HL-60/S4 treated with phorbol 12-myristate 13-acetate at 8.2 ng/mL for 4 days and 3 days (cell line): ENCODE data around the gene RAB26.
"Not testable (repeated sequence)": the region's sequence is repeated elsewhere in the genome, so short reads cannot be mapped to it uniquely, and the experiment has no call there.

Experiments
- in situ Hi-C: fragments of 300-500 bp; cut with MboI; formaldehyde crosslinking; loops from 2 replicates; pipeline ENCODE4 v1.15.0; 2022; ENCODE audit warnings: low sequenced_read_pairs

Gene RAB26

GRCh38 chr16:2116428-2116827 is 32.0 kb upstream of the RAB26 start:
- in situ Hi-C loops: not testable (repeated sequence)

GRCh38 chr16:2117341-2117740 is 31.1 kb upstream of the RAB26 start:
- in situ Hi-C loops: not testable (repeated sequence)

GRCh38 chr16:2117960-2118722 is 30.3 kb upstream of the RAB26 start:
- in situ Hi-C loops: not testable (repeated sequence)

- in situ Hi-C loops: not testable (repeated sequence)
Observed at GRCh38 chr16:2121325-2121724, 27.1 kb upstream of the RAB26 start.

- in situ Hi-C loops: no loop called here
Observed at GRCh38 chr16:2121853-2122252, 26.6 kb upstream of the RAB26 start.

- in situ Hi-C loops: no loop called here
Observed at GRCh38 chr16:2122429-2122828, 26.0 kb upstream of the RAB26 start.

GRCh38 chr16:2122934-2123683 is 25.3 kb upstream of the RAB26 start:
- in situ Hi-C loops: not testable (repeated sequence)

GRCh38 chr16:2123706-2124376 is 24.6 kb upstream of the RAB26 start:
- in situ Hi-C loops: not testable (repeated sequence)

- in situ Hi-C loops: not testable (repeated sequence)
Observed at GRCh38 chr16:2124377-2124693, 24.1 kb upstream of the RAB26 start.

- in situ Hi-C loops: loop anchor here (25.0 kb wide), 2 partner anchors 112 to 113 kb away; partner anchors contain the start of genes DNASE1L2, NPW and ZNF598
Observed at GRCh38 chr16:2124694-2125444, 23.6 kb upstream of the RAB26 start.

GRCh38 chr16:2125609-2126008 is 22.8 kb upstream of the RAB26 start:
- in situ Hi-C loops: loop anchor here (25.0 kb wide), 2 partner anchors 112 to 113 kb away; partner anchors contain the start of genes DNASE1L2, NPW and ZNF598

GRCh38 chr16:2126161-2126743 is 22.2 kb upstream of the RAB26 start:
- in situ Hi-C loops: loop anchor here (25.0 kb wide), 2 partner anchors 111 to 114 kb away; partner anchors contain the start of genes DNASE1L2, NPW and ZNF598

GRCh38 chr16:2126928-2127556 is 21.4 kb upstream of the RAB26 start:
- in situ Hi-C loops: loop anchor here (25.0 kb wide), 2 partner anchors 110 to 115 kb away; partner anchors contain the start of genes DNASE1L2, NPW and ZNF598

GRCh38 chr16:2127630-2128280 is 20.7 kb upstream of the RAB26 start:
- in situ Hi-C loops: loop anchor here (25.0 kb wide), 2 partner anchors 110 to 115 kb away; partner anchors contain the start of genes DNASE1L2, NPW and ZNF598

- in situ Hi-C loops: loop anchor here (25.0 kb wide), 2 partner anchors 108 to 117 kb away; partner anchors contain the start of genes DNASE1L2, NPW and ZNF598
Observed at GRCh38 chr16:2129251-2129650, 19.2 kb upstream of the RAB26 start.

- in situ Hi-C loops: loop anchor here (25.0 kb wide), 2 partner anchors 107 to 118 kb away; partner anchors contain the start of genes DNASE1L2, NPW and ZNF598
Observed at GRCh38 chr16:2129890-2130447, 18.5 kb upstream of the RAB26 start.

GRCh38 chr16:2133797-2134196 is 14.6 kb upstream of the RAB26 start:
- in situ Hi-C loops: loop anchor here (25.0 kb wide), 2 partner anchors 104 to 121 kb away; partner anchors contain the start of genes DNASE1L2, NPW and ZNF598

- in situ Hi-C loops: loop anchor here (25.0 kb wide), 2 partner anchors 102 to 123 kb away; partner anchors contain the start of genes DNASE1L2, NPW and ZNF598
Observed at GRCh38 chr16:2135071-2135470, 13.4 kb upstream of the RAB26 start.
